Measurements from ENCODE around the gene ABO.
"Not testable (repeated sequence)": the region's sequence is repeated elsewhere in the genome, so short reads cannot be mapped to it uniquely, and the experiment has no call there.

ABO gene

GRCh38 chr9:133261753-133262120 lies 13.3 kb downstream of the ABO start:
- DNase-seq, result no peak

GRCh38 chr9:133261103-133261752 lies 13.8 kb downstream of the ABO start:
- no peak for DNase-seq

- DNase-seq, result no peak
Observed at GRCh38 chr9:133260334-133261102, 14.5 kb downstream of the ABO start.

- no peak for DNase-seq
Observed at GRCh38 chr9:133258061-133259015, 16.7 kb downstream of the ABO start.

- DNase-seq, result no peak
Observed at GRCh38 chr9:133257465-133257956, 17.5 kb downstream of the ABO start.

- no peak for DNase-seq
Observed at GRCh38 chr9:133256686-133257091, 18.3 kb downstream of the ABO start.

DNA sequence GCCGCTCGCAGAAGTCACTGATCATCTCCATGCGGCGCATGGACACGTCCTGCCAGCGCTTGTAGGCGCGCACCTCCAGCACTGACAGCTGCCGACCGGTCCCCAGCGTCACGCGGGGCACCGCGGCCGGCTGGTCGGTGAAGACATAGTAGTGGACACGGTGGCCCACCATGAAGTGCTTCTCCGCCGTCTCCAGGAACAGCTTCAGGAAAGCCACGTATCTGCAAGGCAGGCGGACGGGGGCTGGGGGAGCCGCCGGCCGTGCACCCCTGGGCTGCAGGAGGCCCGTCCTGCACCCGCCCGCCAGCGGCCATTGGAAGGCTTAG lies 18.9 kb downstream of the ABO start:
- DNase-seq, result no peak

DNA sequence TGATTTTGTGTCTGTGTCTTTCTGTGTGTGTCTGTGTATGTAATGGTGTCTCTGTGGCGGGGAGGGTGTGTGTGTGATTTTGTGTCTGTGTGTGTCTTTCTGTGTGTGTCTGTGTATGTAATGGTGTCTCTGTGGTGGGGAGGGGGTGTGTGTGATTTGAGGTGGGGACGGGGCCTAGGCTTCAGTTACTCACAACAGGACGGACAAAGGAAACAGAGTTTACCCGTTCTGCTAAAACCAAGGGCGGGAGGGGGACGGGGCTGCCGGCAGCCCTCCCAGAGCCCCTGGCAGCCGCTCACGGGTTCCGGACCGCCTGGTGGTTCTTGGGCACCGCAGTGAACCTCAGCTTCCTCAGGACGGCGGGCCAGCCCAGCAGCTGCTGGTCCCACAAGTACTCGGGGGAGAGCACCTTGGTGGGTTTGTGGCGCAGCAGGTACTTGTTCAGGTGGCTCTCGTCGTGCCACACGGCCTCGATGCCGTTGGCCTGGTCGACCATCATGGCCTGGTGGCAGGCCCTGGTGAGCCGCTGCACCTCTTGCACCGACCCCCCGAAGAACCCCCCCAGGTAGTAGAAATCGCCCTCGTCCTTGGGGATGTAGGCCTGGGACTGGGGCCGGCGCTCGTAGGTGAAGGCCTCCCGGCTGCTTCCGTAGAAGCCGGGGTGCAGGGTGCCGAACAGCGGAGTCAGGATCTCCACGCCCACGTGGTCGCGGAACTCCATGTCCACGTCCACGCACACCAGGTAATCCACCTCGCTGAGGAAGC lies 19.4 kb downstream of the ABO start:
- DNase-seq, result no peak

- no peak for DNase-seq
Observed at GRCh38 chr9:133254471-133254870, 20.5 kb downstream of the ABO start.

GRCh38 chr9:133253268-133253667 lies 21.7 kb downstream of the ABO start:
- DNase-seq, result no peak

DNA sequence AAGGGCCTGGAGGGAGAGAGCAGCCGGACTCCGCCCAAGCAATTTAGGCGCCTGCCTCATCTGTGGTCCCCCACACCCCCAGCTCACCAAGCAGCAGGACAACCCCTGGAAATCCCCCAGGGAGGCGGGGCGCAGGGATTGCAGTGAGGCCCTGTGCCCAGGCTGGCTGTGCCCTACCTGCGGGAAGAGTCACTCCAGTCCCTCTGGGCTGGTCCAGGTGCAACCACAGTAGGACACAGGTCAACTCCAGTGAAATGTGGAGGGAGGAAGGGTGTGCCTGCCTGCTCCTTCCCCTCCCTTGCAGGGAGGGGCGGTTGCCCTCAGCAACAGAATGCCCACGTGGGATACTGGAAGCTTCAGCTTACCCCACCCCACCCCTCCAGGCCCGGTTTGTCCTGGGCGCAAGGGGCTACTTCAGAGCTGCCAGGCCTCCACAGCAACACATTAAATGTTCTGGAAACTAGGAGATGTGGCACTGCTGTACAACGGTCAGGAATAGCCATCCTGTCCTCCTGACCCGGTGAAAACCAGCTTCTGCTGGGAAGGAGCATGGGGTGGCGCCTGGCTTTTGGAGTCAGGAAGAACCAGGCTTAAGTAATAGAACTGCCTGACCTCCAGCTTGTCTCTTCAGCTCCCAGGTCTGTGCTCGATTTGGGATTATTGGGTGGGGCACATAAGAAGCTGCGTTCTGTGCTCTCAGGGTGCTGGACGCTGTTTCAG lies 22.5 kb downstream of the ABO start:
- DNase-seq, result no peak

DNA sequence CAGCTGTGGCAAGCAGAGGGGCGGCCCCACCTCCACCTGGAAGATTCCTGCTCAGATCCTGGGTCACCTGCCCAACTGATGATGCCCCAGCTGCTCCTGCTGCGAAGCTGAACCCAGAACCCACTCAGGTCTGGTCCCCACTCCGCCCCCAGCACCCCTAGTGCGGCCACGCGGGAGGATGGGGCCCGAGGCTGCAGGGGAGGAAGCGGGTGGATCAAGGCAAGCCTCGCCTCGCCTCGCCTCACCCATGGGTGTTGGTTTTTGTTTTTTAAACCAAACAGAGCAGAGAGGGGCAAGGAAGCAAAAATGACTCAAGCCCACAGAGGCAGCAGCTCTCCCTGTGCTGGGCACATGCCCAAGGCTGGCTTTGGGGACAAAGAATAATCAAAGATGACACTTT lies 23.2 kb downstream of the ABO start:
- no peak for DNase-seq

DNA sequence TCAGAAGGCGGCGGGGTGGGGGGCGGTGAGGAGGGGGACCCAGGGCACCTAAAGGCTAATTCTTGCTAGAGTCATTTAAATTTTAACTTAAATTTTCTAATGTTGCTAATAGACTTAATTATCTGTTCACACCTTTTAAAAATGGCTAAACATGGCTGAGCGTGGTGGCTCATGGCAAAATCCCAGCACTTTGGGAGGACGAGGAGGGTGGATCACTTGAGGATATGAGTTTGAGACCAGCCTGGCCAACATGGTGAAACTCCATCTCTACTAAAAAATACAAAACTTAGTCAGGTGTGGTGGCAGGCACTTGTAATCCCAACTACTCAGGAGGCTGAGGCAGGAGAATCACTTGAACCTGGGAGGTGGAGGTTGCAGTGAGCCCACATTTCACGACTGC lies 23.8 kb downstream of the ABO start:
- DNase-seq, result not testable (repeated sequence)

GRCh38 chr9:133250741-133251170 lies 24.2 kb downstream of the ABO start:
- no peak for DNase-seq

- no peak for DNase-seq
Observed at GRCh38 chr9:133249337-133249736, 25.7 kb downstream of the ABO start.

- no peak for DNase-seq
Observed at GRCh38 chr9:133248726-133249295, 26.2 kb downstream of the ABO start.

DNA sequence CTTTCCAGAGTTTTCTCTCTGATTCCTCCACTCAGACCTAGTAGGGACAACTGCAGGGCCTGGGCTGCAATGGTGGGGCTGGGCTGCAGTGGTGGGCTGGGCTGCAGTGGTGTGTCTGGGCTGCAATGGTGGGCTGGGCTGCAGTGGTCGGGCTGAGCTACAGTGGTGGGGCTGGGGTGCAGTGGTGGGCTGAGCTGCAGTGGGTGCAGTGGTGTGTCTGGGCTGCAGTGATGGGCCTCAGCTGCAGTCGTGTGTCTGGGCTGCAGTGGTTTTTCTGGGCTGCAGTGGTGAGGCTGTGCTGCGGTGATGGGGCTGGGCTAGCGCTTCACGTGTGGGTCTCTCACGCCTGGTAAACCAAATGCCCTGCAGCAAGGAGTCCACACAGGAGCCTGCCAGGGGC lies 27.4 kb downstream of the ABO start:
- DNase-seq, result no peak

DNA sequence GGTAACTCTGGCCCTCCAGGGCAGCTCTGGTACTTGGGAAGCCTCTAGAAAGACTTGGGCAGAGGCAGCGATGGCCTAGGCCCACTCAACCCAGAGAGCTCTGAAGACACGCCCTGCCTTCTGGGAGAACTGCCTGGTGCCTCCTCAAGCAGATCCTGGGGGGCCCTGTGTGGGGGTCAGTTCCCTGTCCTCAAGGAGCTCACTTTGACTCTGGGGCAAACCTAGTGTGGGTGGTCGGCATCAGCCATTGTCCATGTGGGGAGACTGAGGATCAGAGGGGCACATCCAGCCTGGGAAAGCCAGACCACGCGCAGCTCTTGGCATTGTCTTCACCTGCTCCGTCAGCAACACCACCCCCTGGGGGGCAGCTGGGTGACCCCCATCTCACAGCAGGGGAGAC lies 28.0 kb downstream of the ABO start:
- DNase-seq, result no peak

DNA sequence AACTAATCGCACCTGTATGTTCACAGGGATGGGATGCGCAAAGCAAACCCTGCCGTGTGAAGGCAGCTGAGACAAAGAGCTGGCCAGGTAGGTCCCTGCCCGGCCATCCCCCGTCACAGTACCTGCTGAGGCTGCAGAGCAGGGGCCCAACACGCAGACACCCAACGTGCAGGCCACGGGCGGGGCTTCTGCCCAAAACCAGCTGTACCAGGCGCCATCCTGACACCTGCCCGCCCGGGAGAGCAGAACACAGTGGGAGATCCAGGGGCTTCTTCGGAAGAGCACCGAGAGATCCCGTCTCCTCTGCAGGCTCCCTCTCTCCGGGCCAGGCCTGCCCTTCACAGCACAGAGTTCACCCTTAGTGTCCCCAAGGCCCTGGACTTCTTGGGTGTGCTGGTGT lies 28.4 kb downstream of the ABO start:
- DNase-seq, result no peak

- DNase-seq, result no peak
Observed at GRCh38 chr9:133242991-133243390, 32.0 kb downstream of the ABO start.

DNA sequence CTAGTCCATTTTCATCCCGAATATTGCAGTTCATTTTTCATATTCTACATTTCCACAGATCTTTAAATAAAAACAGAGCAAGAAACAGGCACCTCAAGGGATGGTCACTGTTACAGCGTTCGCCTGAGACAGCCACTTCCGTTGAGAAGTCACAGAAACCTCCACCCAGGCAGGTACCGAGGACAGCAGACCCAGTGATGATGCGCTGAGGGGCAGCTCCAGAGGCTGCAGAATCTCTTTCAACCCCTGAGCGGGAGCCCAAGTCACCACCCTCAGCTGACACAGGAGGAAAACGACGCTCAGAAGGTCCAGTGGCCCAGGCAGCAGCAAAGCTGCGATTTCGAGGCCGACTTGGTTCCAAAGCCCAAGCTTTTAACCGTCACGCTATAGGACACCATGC lies 32.8 kb downstream of the ABO start:
- DNase-seq, result no peak
